MM.1S (cell line): ENCODE results near the gene FILIP1.

ENCODE experiments used
- EZH2 ChIP-seq: fragments of 300-600 bp; sonication (generic); optimal IDR thresholded peaks from 2 replicates; pipeline ENCODE3; 2017; ENCODE audit warnings: low read depth, mild to moderate bottlenecking, antibody characterized with exemption, low read length, mixed read lengths
- TF ChIP-seq, protein P1 (sequence below): fragments of 300-600 bp; sonication (generic); IDR thresholded peaks from 2 replicates; pipeline ENCODE4 v1.5.1; 2016; ENCODE audit warnings: antibody characterized with exemption, low read length, mixed read lengths

- TF ChIP-seq, protein P1, sequence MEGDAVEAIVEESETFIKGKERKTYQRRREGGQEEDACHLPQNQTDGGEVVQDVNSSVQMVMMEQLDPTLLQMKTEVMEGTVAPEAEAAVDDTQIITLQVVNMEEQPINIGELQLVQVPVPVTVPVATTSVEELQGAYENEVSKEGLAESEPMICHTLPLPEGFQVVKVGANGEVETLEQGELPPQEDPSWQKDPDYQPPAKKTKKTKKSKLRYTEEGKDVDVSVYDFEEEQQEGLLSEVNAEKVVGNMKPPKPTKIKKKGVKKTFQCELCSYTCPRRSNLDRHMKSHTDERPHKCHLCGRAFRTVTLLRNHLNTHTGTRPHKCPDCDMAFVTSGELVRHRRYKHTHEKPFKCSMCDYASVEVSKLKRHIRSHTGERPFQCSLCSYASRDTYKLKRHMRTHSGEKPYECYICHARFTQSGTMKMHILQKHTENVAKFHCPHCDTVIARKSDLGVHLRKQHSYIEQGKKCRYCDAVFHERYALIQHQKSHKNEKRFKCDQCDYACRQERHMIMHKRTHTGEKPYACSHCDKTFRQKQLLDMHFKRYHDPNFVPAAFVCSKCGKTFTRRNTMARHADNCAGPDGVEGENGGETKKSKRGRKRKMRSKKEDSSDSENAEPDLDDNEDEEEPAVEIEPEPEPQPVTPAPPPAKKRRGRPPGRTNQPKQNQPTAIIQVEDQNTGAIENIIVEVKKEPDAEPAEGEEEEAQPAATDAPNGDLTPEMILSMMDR: no peak
- TF ChIP-seq EZH2: no peak
Measured at GRCh38 chr6:75494290-75494689, 690 bp upstream of the FILIP1 start.
